ENCODE results near the gene PPP1R16B.
"Not testable (repeated sequence)": the region's sequence is repeated elsewhere in the genome, so short reads cannot be mapped to it uniquely, and the experiment has no call there.

Gene PPP1R16B

DNA sequence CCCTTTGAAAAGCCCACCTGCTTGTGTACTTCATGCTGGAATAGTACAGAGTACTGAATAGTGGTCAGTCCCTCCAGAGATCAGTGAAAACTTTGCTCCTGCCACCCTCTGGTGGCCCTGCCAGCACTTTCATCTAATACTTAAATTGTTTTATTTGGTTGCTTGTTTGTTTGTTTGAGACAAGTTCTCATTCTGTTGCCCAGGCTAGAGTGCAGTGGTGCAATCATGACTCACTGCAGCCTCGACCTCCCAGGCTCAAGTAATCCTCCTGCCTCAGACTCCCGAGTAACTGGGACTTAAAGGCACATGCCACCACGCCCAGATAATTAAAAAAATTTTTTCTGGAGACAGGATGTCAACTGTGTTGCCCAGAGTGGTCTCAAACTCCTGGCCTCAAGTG, 129.8 kb downstream of the PPP1R16B start:
- DNase-seq (ENCODE audit: low read depth, low spot score), result no peak

DNA sequence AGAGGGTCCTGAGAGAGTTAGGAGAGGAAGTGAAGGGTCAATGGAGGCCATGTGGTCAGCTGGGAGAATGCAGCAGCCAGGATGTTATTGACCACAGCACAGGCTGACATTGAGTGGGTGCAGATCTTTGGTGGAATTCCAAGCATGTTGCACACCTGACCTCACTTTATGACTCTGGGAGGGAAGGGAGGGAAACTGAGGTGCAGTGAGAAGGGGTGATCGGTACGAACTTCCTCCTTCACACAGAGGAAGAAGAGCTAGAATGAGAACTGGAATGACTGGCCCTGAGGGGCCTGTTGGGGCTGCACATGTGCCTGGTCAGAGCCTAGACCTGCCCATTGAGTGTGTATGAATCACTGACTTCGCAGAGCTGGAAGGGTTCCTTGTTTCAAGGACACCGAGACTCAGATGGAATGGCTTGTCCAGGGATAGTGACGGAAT, 130.5 kb downstream of the PPP1R16B start:
- DNase-seq (ENCODE audit: low read depth, low spot score), result no peak

DNA sequence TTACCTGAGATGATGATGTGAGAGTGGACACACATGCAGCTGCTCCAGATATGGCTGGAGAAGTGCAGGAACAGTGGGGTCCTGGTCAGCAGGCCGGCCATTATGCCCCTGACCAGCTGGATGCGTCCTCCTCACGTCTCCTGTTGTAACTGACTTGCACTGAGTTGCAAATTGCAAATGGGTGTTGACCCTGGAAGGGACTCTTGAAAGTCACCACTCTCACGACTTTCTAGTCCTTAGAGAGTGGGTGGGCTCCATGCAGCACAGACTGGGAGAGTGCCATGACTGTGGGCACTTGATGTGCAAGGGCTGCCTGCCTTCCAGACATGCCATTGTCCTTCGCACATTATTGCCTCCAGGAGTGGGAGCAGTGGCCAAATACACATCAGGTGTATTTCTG, 131.5 kb downstream of the PPP1R16B start:
- no peak for DNase-seq (ENCODE audit: low read depth, low spot score)

GRCh38 chr20:38937978-38938473, 132.5 kb downstream of the PPP1R16B start:
- DNase-seq (ENCODE audit: low read depth, low spot score), result no peak

DNA sequence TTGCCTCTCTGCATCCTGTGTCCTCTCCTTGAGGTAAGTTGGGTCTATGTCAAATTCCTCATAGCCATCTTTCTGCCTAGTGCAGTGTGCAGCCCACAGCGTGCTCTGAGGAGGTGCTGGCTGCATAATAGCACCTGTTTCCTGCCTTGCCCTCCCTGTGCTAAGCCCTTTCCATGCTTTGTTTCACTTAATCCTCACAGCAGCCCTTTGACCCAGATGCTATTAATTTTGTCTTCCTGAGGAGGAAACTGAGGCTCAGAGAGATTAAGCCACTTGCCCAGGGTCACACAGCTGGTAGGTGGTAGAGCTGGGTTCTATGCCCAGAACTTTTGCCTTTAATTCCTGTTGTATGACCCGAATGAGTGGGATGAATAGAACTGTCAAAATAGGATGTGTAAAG, 134.2 kb downstream of the PPP1R16B start:
- DNase-seq (ENCODE audit: low read depth, low spot score), result no peak

- DNase-seq (ENCODE audit: low read depth, low spot score), result no peak
Observed at GRCh38 chr20:38940644-38941043, 135.1 kb downstream of the PPP1R16B start.

- no peak for DNase-seq (ENCODE audit: low read depth, low spot score)
Observed at GRCh38 chr20:38941726-38942389, 136.4 kb downstream of the PPP1R16B start.

DNA sequence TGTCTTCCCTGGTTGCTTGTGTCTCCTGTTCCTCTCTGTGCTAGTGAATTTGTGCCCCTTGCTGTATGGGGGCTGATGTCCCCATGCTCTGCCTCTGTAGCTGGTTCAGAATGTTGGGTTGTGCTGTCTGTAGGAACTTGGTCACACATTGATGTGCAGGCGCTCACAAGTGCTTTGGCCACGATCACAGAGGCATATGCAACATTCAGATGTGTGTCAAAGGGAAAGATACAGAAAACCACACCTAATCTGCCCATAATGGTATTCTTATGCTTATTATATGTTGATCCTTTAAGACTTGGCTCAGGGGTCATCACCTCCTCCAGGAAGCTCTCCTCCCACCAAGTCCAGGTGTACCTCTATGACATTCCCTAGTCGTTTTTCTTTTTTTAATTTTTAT, 139.5 kb downstream of the PPP1R16B start:
- no peak for DNase-seq (ENCODE audit: low read depth, low spot score)

- DNase-seq (ENCODE audit: low read depth, low spot score), result no peak
Observed at GRCh38 chr20:38946836-38947235, 141.3 kb downstream of the PPP1R16B start.

DNA sequence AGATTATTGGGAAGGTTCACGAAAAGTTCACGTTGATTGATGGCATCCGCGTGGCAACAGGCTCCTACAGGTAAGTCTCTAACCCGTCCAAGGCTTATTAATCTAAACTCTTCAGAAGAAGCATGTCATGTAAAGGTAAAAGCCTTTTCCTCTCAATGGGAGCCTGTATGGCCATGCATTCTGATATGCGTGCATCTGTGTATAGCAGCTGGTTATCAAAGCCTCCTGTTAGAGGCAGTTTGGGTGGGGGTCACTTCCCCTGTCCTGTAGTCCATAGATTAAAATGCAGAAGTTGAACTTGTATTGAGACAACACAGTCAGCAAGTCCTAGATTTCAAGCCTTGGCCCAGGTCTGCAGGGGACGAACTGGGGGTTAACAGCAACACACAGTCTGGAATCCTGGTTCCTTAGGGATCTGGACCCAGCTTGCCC, 142.4 kb downstream of the PPP1R16B start:
- DNase-seq (ENCODE audit: low read depth, low spot score), result no peak

DNA sequence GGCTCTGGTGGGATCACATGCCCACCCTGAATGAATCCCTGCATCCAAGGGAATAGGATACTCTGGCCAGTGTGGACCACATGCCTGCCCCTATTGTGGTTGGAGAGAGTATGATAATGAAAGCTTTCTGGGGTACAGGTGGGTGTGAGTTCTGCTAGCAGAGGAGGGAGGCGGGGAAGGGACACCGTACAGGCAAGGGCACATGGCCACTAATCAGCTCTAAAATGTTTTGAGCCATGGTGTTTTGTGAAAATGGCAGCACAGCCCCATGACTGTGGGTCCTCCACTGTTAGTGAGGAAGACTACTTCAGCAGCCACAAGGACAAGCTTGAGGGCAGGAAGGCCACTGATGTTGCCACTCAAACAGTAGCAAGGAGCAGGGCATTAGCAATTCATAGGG, 144.8 kb downstream of the PPP1R16B start:
- DNase-seq (ENCODE audit: low read depth, low spot score), result no peak

- DNase-seq (ENCODE audit: low read depth, low spot score), result no peak
Observed at GRCh38 chr20:38951611-38952010, 146.1 kb downstream of the PPP1R16B start.

GRCh38 chr20:38952153-38952552, 146.7 kb downstream of the PPP1R16B start:
- no peak for DNase-seq (ENCODE audit: low read depth, low spot score)

DNA sequence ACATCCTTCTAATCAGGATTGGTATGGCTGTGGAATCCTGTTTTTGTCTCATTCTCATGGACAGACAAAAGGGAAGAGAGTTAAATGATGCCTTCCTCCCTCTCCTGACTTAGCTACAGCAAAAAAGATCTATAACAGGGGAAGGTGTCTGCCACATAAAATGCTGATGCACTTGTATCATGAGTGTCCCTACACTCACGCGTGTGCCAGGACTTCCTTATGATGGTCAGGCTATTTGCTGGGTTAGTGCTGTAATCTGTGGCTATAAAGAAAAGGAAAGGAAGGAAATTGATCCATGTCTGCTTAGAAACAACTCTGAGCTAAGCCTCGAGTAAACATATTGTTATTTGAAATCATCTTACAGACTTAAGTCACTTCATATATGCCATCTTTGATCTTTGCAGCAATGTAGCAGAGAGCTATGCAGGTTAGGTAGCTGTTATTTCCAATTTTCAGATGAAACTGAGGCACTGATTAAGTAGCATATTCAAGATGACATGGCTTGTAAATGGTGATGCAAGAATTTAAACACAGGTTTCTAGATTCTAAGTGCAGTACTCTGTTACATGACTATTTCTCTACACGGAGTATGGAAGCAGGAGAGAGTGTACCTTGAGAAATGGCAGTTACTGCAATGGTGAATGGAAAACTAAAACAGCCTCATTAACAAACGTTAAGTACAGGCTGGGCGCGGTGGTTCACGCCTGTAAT, 148.3 kb downstream of the PPP1R16B start:
- no peak for DNase-seq (ENCODE audit: low read depth, low spot score)

DNA sequence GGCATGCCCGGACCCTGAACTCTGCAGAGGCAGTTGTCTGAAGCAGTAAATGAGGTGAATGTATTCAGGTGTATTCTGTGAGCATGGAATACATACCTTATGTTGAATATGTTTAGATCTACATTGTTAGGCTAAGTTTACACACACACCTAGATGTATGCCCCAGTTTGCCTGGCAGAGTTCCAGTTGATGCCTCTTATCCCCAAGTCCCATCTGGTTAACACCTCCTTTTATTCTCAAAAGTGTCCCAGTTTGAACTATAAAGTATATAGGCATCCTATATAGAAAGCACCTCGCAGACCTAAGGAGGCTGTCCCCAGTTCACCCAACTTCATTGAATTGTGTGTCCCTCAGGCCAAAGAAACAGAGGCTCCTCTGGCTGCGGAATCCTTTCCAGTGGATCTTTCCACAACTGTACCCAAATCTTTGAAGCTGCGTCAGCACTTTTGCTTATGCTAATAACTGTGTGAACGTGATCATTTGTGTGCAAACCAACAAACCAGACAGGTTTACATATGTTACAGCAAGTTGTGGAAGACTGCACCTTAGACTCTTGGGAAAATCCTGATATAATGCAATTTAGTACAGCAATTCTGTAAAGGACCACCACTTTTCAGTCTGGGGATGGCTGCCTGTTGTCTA, 151.9 kb downstream of the PPP1R16B start:
- no peak for DNase-seq (ENCODE audit: low read depth, low spot score)

GRCh38 chr20:38957915-38958485, 152.5 kb downstream of the PPP1R16B start:
- DNase-seq (ENCODE audit: low read depth, low spot score), result no peak

DNA sequence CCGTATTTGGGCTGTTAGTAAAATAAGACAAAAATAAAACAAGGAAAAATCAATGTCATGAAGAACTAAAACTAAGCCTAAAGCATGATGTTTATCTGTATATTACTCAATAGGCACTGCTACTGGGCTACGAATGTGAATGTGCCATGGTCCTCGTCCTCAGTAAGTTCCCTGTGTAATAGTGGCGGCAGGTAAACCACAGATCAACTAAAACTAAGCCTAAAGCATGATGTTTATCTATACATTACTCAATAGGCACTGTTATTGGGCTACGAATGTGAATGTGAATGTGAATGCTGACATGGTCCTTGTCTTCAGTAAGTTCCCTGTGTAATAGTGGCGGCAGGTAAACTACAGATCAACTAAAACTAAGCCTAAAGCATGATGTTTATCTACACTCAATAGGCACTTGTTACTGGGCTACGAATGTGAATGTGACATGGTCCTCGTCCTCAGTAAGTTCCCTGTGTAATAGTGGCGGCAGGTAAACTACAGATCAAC, 154.7 kb downstream of the PPP1R16B start:
- DNase-seq (ENCODE audit: low read depth, low spot score), result not testable (repeated sequence)

GRCh38 chr20:38961530-38962043, 156.1 kb downstream of the PPP1R16B start:
- DNase-seq (ENCODE audit: low read depth, low spot score), result no peak

DNA sequence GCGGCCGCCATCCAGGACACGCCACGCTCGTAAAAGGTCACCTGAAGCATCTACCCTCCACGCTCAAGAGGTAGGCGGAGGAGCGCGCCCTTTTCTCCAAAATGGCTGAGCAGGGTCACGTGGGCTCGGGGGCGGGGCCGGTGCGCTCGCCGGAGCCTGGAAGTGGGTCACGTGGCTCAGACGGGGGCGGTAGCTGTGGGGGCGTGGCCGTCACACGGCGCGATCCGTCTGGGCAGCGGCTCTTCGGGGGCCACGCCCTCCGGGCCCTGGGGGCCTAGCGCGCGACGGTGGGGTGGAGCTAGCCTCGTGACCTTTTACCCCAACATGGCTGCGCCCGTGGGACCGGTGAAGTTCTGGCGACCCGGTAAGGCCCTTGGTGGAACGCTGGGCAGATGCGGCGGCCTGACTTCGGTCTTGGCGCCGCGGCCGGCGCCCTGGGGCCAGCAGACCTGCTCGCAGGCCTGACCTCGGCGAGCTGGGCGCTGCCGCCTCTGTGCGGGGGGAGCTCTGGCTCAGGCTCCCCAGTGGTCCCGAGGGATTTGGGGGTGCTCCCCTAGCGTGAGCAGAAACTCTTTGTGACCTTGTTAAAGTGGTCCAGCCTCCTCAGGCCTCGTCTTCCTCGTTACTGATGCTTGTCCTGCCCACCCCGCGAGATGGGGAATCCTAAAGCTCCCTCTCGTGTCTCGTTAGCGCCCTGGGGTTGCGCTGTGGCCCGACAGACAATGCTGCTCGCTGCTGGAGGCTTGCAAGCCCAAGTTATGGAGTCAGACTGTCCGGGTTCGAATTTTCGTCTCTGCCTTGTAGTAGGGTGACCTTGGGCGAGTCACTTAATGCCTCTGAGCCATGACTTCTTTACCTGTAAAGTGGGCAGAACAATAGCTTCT, 156.8 kb downstream of the PPP1R16B start, which contains the start of gene DHX35:
Gene DHX35 (plus strand): TSS at position 301 of the 884 bp plus-strand sequence. CDS start 24 bp downstream, at position 325.
- DNase-seq (ENCODE audit: low read depth, low spot score), result peak; percentile 98

- no peak for DNase-seq (ENCODE audit: low read depth, low spot score)
Observed at GRCh38 chr20:38962928-38963401, 157.5 kb downstream of the PPP1R16B start.
